ENCODE measurements around the gene AP2A2.

- TF ChIP-seq CTCF (conservative IDR thresholded peaks at IDR 0.05; ENCODE audit: low read length) = no peak
- no peak for TF ChIP-seq EZH2phosphoT487 (IDR thresholded peaks at IDR 0.05; ENCODE audit: borderline replicate concordance, low read depth, low read length)
Measured at GRCh38 chr11:1018091-1018490, 92.4 kb downstream of the AP2A2 start.

All from OCI-LY7 (cell line).